Hepatic stellate cell (primary cell): ENCODE measurements around the gene ELFN1.

Experiments
- DNase-seq: peaks from one replicate; pipeline ENCODE4 v3.0.0; 2011; ENCODE audit warnings: low spot score

ELFN1 gene

GRCh38 chr7:1663857-1664651 is 6.0 kb upstream of the ELFN1 start:
- no peak for DNase-seq

GRCh38 chr7:1664711-1665548 is 5.1 kb upstream of the ELFN1 start:
- peak; percentile 87 for DNase-seq

GRCh38 chr7:1665549-1666316 is 4.3 kb upstream of the ELFN1 start:
- peak; percentile 57 for DNase-seq

- no peak for DNase-seq
Measured at GRCh38 chr7:1666317-1666822, 3.7 kb upstream of the ELFN1 start.

GRCh38 chr7:1666823-1667565 is 3.1 kb upstream of the ELFN1 start:
- no peak for DNase-seq

GRCh38 chr7:1667566-1668395 is 2.3 kb upstream of the ELFN1 start:
- DNase-seq = no peak

- DNase-seq = no peak
Measured at GRCh38 chr7:1668396-1669063, 1.5 kb upstream of the ELFN1 start.

GRCh38 chr7:1669064-1669951 is 769 bp upstream of the ELFN1 start:
- DNase-seq = no peak

- DNase-seq = no peak
Measured at GRCh38 chr7:1670894-1671593, 967 bp downstream of the ELFN1 start.

- DNase-seq = no peak
Measured at GRCh38 chr7:1671594-1672451, 1.7 kb downstream of the ELFN1 start.

GRCh38 chr7:1672851-1673486 is 2.9 kb downstream of the ELFN1 start:
- no peak for DNase-seq

- no peak for DNase-seq
Measured at GRCh38 chr7:1673581-1674118, 3.6 kb downstream of the ELFN1 start.

- no peak for DNase-seq
Measured at GRCh38 chr7:1674161-1675035, 4.3 kb downstream of the ELFN1 start.

- DNase-seq = no peak
Measured at GRCh38 chr7:1675036-1675671, 5.1 kb downstream of the ELFN1 start.
